Uterus (tissue), 4 donors: Measurements from ENCODE around the gene HOXD3. TPM values are rescaled to one million over a fixed set of nuclear protein-coding genes. Genes with fewer than 3 reads are reported as not detected.

ENCODE experiments used
- DNase-seq, 2 donors: peaks; one replicate each; pipeline ENCODE4 v3.0.0-alpha.2; 2019 to 2020
- H3K27ac ChIP-seq, 2 donors: fragments of 200-600 bp; sonication (generic); 1 replicate in 1 of 2; 2 replicates in 1 of 2; pipeline ENCODE4 v1.5.1; 2016 to 2018
- H3K27me3 ChIP-seq, 2 donors: fragments of 200-600 bp; sonication (generic); one replicate each; pipeline ENCODE4 v1.5.1; 2018 to 2019; ENCODE audit warnings: control low read depth in 1 of 2
- H3K36me3 ChIP-seq, 2 donors: fragments of 200-600 bp; sonication (generic); one replicate each; pipeline ENCODE4 v1.5.1; 2019; ENCODE audit warnings: control low read depth in 1 of 2
- H3K4me1 ChIP-seq, 2 donors: fragments of 200-600 bp; sonication (generic); one replicate each; pipeline ENCODE4 v1.5.1; 2018 to 2019; ENCODE audit warnings: control low read depth in 1 of 2
- H3K4me3 ChIP-seq, 2 donors: fragments of 200-600 bp; sonication (generic); 1 replicate in 1 of 2; 2 replicates in 1 of 2; pipeline ENCODE4 v1.5.1; 2018 to 2019; ENCODE audit warnings: mild to moderate bottlenecking in 1 of 2
- H3K9me3 ChIP-seq, 2 donors: fragments of 200-600 bp; sonication (generic); one replicate each; pipeline ENCODE4 v1.5.1; 2019; ENCODE audit warnings: control low read depth in 1 of 2
- POLR2A ChIP-seq, 2 donors: fragments of 450-650 bp; IDR thresholded peaks; one replicate each; pipeline ENCODE4 v1.6.1; 2016; ENCODE audit warnings: antibody characterized with exemption in 2 of 2, mild to moderate bottlenecking in 1 of 2, moderate library complexity in 1 of 2
- intact Hi-C: fragments of 100-400 bp; cut with DNase I; formaldehyde crosslinking; loops from one replicate; pipeline ENCODE4 v1.15.1; 2023; ENCODE audit warnings: low total_unique reads
- total RNA-seq, 4 donors: library from RNA; depleted of rRNA in 3 of 4; stranded (reverse); fragments of >200 nt in 3 of 4; gene quantifications; one replicate each; pipeline versions ENCODE4 v1.1.0 to v1.2.4, GENCODE V29; 2014 to 2023
- TF ChIP-seq, protein P1 (sequence below), 4 experiments: fragments of 200-600 bp in 2 of 4; fragments of 450-650 bp in 2 of 4; sonication (generic) in 2 of 4; IDR thresholded peaks; one replicate each; pipeline ENCODE4 v1.5.1; 2016 to 2019; ENCODE audit warnings: antibody characterized with exemption in 4 of 4, mild to moderate bottlenecking in 2 of 4, moderate library complexity in 1 of 4
- donor health status: DM: yes; HTN: yes; CAD: no.

HOXD3 gene
- total RNA-seq, 4 donors from 2014 or later, result 14.7 to 61.2 (median 22.7) TPM

GRCh38 chr2:176110415-176111308 lies 46.4 kb upstream of the HOXD3 start:
- intact Hi-C loops, result no loop called here
- no peak for DNase-seq

GRCh38 chr2:176111309-176111663 lies 45.8 kb upstream of the HOXD3 start:
- Histone ChIP-seq H3K4me3 (peak overlapping the region; percentile 36 to 51), H3K27me3 (peaks cover 0 to 3% of the 10 kb centered on the region in 2 donors), H3K9me3 (no peaks in the 10 kb centered on the region), H3K27ac (peak overlapping the region; percentile 98 to 99), H3K36me3 (no peaks in the 10 kb centered on the region), H3K4me1 (peaks cover 0 to 8% of the 10 kb centered on the region in 2 donors)
- intact Hi-C loops, result no loop called here
- peak; percentile 76 to 86 for DNase-seq
- peak in 1 of 2 donors; percentile 21 for TF ChIP-seq POLR2A (IDR thresholded peaks at IDR 0.05)
- TF ChIP-seq, protein P1, sequence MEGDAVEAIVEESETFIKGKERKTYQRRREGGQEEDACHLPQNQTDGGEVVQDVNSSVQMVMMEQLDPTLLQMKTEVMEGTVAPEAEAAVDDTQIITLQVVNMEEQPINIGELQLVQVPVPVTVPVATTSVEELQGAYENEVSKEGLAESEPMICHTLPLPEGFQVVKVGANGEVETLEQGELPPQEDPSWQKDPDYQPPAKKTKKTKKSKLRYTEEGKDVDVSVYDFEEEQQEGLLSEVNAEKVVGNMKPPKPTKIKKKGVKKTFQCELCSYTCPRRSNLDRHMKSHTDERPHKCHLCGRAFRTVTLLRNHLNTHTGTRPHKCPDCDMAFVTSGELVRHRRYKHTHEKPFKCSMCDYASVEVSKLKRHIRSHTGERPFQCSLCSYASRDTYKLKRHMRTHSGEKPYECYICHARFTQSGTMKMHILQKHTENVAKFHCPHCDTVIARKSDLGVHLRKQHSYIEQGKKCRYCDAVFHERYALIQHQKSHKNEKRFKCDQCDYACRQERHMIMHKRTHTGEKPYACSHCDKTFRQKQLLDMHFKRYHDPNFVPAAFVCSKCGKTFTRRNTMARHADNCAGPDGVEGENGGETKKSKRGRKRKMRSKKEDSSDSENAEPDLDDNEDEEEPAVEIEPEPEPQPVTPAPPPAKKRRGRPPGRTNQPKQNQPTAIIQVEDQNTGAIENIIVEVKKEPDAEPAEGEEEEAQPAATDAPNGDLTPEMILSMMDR (IDR thresholded peaks at IDR 0.05), result peak; percentile 61 to 86 (median 70)

More at GRCh38 chr2:176110415-176111308, 46.4 kb upstream of the HOXD3 start:
- Histone ChIP-seq H3K27ac (peak overlapping the region; percentile 98 to 99), H3K36me3 (no peaks in the 10 kb centered on the region), H3K4me3 (peak overlapping the region; percentile 44 to 51), H3K27me3 (peaks cover 0 to 3% of the 10 kb centered on the region in 2 donors), H3K4me1 (peaks cover 0 to 8% of the 10 kb centered on the region in 2 donors), H3K9me3 (no peaks in the 10 kb centered on the region)
- TF ChIP-seq, protein P1 (IDR thresholded peaks at IDR 0.05), result no peak
- TF ChIP-seq POLR2A (IDR thresholded peaks at IDR 0.05), result no peak

DNA sequence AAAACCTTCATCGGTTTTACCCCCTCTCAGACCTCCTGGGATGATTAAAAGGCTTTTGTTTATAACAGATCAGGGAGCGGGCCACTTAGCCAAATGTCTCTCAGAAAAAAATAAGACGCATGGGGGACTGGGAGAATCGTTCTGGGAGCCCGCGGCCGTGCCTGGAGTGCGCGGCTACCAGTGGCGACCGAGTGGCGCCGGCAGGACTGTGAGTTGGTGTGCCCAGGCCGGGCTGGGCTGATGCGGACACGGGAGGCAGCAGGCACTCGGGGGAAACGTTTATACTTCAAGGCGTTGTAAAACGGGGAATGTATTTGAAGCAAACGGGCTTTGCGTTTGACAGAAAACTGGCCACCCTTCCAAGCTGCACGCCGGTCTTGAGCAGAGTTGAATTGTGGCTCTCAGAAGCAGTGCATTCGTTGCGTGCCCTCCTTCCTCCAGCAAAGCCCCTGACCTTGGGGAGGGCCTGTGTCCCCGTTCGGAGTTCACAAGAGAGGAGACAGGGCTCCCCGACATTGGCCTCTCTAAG lies 45.2 kb upstream of the HOXD3 start:
- no peak for DNase-seq
- TF ChIP-seq, protein P1 (IDR thresholded peaks at IDR 0.05), result no peak
- TF ChIP-seq POLR2A (IDR thresholded peaks at IDR 0.05), result no peak
- intact Hi-C loops, result no loop called here
- Histone ChIP-seq H3K27ac (peak overlapping the region; percentile 98 to 99), H3K4me3 (peak overlapping the region; percentile 36 to 51), H3K36me3 (no peaks in the 10 kb centered on the region), H3K9me3 (no peaks in the 10 kb centered on the region), H3K27me3 (peaks cover 0 to 3% of the 10 kb centered on the region in 2 donors), H3K4me1 (peaks cover 0 to 2% of the 10 kb centered on the region in 2 donors)

GRCh38 chr2:176112375-176113302 lies 44.5 kb upstream of the HOXD3 start:
- Histone ChIP-seq H3K9me3 (no peaks in the 10 kb centered on the region), H3K4me3 (peak overlapping the region; percentile 36 to 51), H3K36me3 (no peaks in the 10 kb centered on the region), H3K27ac (peak overlapping the region; percentile 98 to 99), H3K4me1 (no peaks in the 10 kb centered on the region), H3K27me3 (peaks cover 0 to 3% of the 10 kb centered on the region in 2 donors)
- DNase-seq, result no peak
- TF ChIP-seq, protein P1 (IDR thresholded peaks at IDR 0.05), result no peak
- no peak for TF ChIP-seq POLR2A (IDR thresholded peaks at IDR 0.05)
- intact Hi-C loops, result no loop called here
